HepG2 (cell line): ENCODE data around the gene CARMIL1. TPM values are rescaled to one million over a fixed set of nuclear protein-coding genes. Genes with fewer than 3 reads are reported as not detected.

Experiments
- ATAC-seq: fragments of 200-7000 bp; cut with Tn5 transposase; 3 replicates; pipeline ENCODE4 v1.9.1; 2020; ENCODE audit warnings: mild to moderate bottlenecking, moderate library complexity
- BruUV-seq: library from RNA; stranded (reverse); fragments of 400-500 nt; replicated peaks from 2 replicates; lab custom pipeline; 2021; lab: Mats Ljungman, UMichigan
- CTCF ChIA-PET: fragments of 300-600 bp; formaldehyde crosslinking; extraction: SDS; loops from one replicate; lab custom pipeline; 2021; ENCODE audit warnings: low total read pairs, inconsistent platforms, low intra/inter-chr PET ratio; lab: Yijun Ruan, JAX
- POLR2A ChIA-PET: fragments of 350-600 bp; sonication (Branson Sonifier 250); formaldehyde crosslinking; loops from one replicate; lab custom pipeline; 2020; ENCODE audit warnings: antibody characterized with exemption, inconsistent platforms; lab: Yijun Ruan, JAX
- DNase-seq: peaks from one replicate; pipeline ENCODE4 v3.0.0-alpha.2; 2015; ENCODE audit warnings: low spot score
- FAIRE-seq: peaks from 3 replicates; lab custom pipeline; 2011; peaks lifted over from hg19 to GRCh38; lab: Jason Lieb, UNC
- H2AFZ ChIP-seq: one replicate; pipeline ENCODE4 v1.6.1; 2011; ENCODE audit warnings: low read length, inconsistent platforms
- H3K27ac ChIP-seq: fragments of 300-600 bp; 3 replicates; pipeline ENCODE4 v1.8.0; 2011; ENCODE audit warnings: mixed run types, mild to moderate bottlenecking, mixed read lengths, low read length, inconsistent platforms; ENCODE audit not compliant: insufficient read depth; ENCODE audit errors: extremely low read length
- H3K27me3 ChIP-seq, 2 experiments: fragments of 200-600 bp in 1 of 2; 2 replicates in 1 of 2; 3 replicates in 1 of 2; pipeline versions ENCODE4 v1.6.0 to v1.8.0; 2011; ENCODE audit warnings: low read length in 2 of 2, mild to moderate bottlenecking in 2 of 2, moderate library complexity in 2 of 2, inconsistent platforms in 1 of 2; ENCODE audit not compliant: insufficient read depth in 2 of 2, control insufficient read depth in 1 of 2
- H3K36me3 ChIP-seq, 2 experiments: fragments of 200-600 bp in 1 of 2; replicated peaks in 1 of 2; 2 replicates in 1 of 2; 3 replicates in 1 of 2; pipeline versions ENCODE4 v1.5.1 to v1.8.0; 2011; ENCODE audit warnings: low read length in 2 of 2, inconsistent platforms in 1 of 2; ENCODE audit not compliant: insufficient read depth in 2 of 2, control insufficient read depth in 1 of 2
- H3K4me1 ChIP-seq: 2 replicates; pipeline ENCODE4 v1.5.1; 2012; ENCODE audit warnings: low read length, inconsistent platforms; ENCODE audit not compliant: insufficient read depth
- H3K4me2 ChIP-seq: 2 replicates; pipeline ENCODE4 v1.6.0; 2011; ENCODE audit warnings: low read depth, low read length, inconsistent platforms
- H3K4me3 ChIP-seq, 3 experiments: fragments of 200-600 bp in 1 of 3; sonication (generic), shearing (Covaris generic) in 1 of 3; replicated peaks in 1 of 3; 2 replicates each; pipeline ENCODE4 v1.5.1; 2011 to 2016; ENCODE audit warnings: low read length in 3 of 3, inconsistent platforms in 2 of 3, low read depth in 2 of 3, mild to moderate bottlenecking in 2 of 3, control low read depth in 1 of 3, mixed read lengths in 1 of 3; ENCODE audit not compliant: insufficient read depth in 1 of 3
- H3K79me2 ChIP-seq: one replicate; pipeline ENCODE4 v1.6.1; 2011; ENCODE audit warnings: low read length, inconsistent platforms; ENCODE audit not compliant: insufficient read depth
- H3K9ac ChIP-seq: 2 replicates; pipeline ENCODE4 v1.6.0; 2011; ENCODE audit warnings: mild to moderate bottlenecking, low read depth, low read length, inconsistent platforms; ENCODE audit not compliant: insufficient read depth
- H3K9me3 ChIP-seq: 2 replicates; pipeline ENCODE4 v1.5.1; 2012; ENCODE audit warnings: mild to moderate bottlenecking, low read length
- H4K20me1 ChIP-seq: 2 replicates; pipeline ENCODE4 v1.6.0; 2011; ENCODE audit warnings: inconsistent platforms, mild to moderate bottlenecking, low read length, moderate library complexity; ENCODE audit not compliant: insufficient read depth
- AKNA ChIP-seq: sonication (generic); formaldehyde crosslinking; IDR thresholded peaks from 2 replicates; pipeline ENCODE4 v1.4.0; 2020; ENCODE audit warnings: missing genetic modification reagents, borderline replicate concordance
- DNMT1 ChIP-seq: sonication (generic); formaldehyde crosslinking; IDR thresholded peaks from 2 replicates; pipeline ENCODE4 v1.5.1; 2020; ENCODE audit warnings: mild to moderate bottlenecking, missing genetic modification reagents
- EHMT2 ChIP-seq: fragments of 200-600 bp; sonication (generic); IDR thresholded peaks from 2 replicates; pipeline ENCODE4 v1.7.0; 2017; ENCODE audit warnings: antibody characterized with exemption, low read depth, low read length, borderline replicate concordance
- ISL2 ChIP-seq: sonication (generic); formaldehyde crosslinking; IDR thresholded peaks from 2 replicates; pipeline ENCODE4 v1.5.0; 2020; ENCODE audit warnings: missing genetic modification reagents
- KDM5A ChIP-seq: fragments of 200-600 bp; sonication (generic); IDR thresholded peaks from 2 replicates; pipeline ENCODE4 v1.7.0; 2018; ENCODE audit warnings: antibody characterized with exemption, mild to moderate bottlenecking, low read length, borderline replicate concordance
- NR3C1 ChIP-seq: sonication (generic); formaldehyde crosslinking; IDR thresholded peaks from 2 replicates; pipeline ENCODE4 v1.4.0; 2020; ENCODE audit warnings: missing genetic modification reagents
- RAD51 ChIP-seq: fragments of 450-650 bp; IDR thresholded peaks from 2 replicates; pipeline ENCODE4 v1.6.1; 2016; ENCODE audit warnings: borderline replicate concordance
- SAFB2 ChIP-seq: sonication (generic); formaldehyde crosslinking; IDR thresholded peaks from 2 replicates; pipeline ENCODE4 v1.5.1; 2020; ENCODE audit warnings: missing genetic modification reagents, low read depth, mild to moderate bottlenecking, borderline replicate concordance
- SRSF9 ChIP-seq: fragments of 200-400 bp; formaldehyde crosslinking; IDR thresholded peaks from 2 replicates; pipeline ENCODE4 v1.6.1; 2018; ENCODE audit warnings: borderline replicate concordance, mild to moderate bottlenecking, low read depth, low read length; ENCODE audit not compliant: insufficient read depth, poor library complexity, severe bottlenecking
- TARDBP ChIP-seq: sonication (generic); formaldehyde crosslinking; IDR thresholded peaks from 2 replicates; pipeline ENCODE4 v1.8.0; 2022; ENCODE audit warnings: mild to moderate bottlenecking, missing genetic modification reagents
- TEF ChIP-seq: sonication (generic); formaldehyde crosslinking; IDR thresholded peaks from 2 replicates; pipeline ENCODE4 v1.5.0; 2020; ENCODE audit warnings: missing genetic modification reagents
- ZFAT ChIP-seq: sonication (generic); formaldehyde crosslinking; conservative IDR thresholded peaks from 2 replicates; pipeline ENCODE4 v1.8.1; 2023; ENCODE audit warnings: missing genetic modification reagents, inconsistent platforms
- ZIK1 ChIP-seq: sonication (generic); formaldehyde crosslinking; IDR thresholded peaks from 2 replicates; pipeline ENCODE4 v1.5.0; 2020; ENCODE audit warnings: mild to moderate bottlenecking, low read depth, missing genetic modification reagents, borderline replicate concordance
- ZNF296 ChIP-seq: sonication (generic); formaldehyde crosslinking; conservative IDR thresholded peaks from 2 replicates; pipeline ENCODE4 v1.5.0; 2020; ENCODE audit warnings: mild to moderate bottlenecking, missing genetic modification reagents
- ZNF556 ChIP-seq: sonication (generic); formaldehyde crosslinking; IDR thresholded peaks from 2 replicates; pipeline ENCODE4 v1.4.0; 2020; ENCODE audit warnings: mild to moderate bottlenecking, missing genetic modification reagents, borderline replicate concordance
- ZNF616 ChIP-seq: sonication (generic); formaldehyde crosslinking; IDR thresholded peaks from 2 replicates; pipeline ENCODE4 v1.5.0; 2020; ENCODE audit warnings: low read depth, mild to moderate bottlenecking, missing genetic modification reagents
- ZNF629 ChIP-seq: sonication (generic); formaldehyde crosslinking; conservative IDR thresholded peaks from 2 replicates; pipeline ENCODE4 v1.5.0; 2020; ENCODE audit warnings: missing genetic modification reagents
- ZNF792 ChIP-seq: IDR thresholded peaks from 2 replicates; pipeline ENCODE4 v1.6.1; 2016
- ZZZ3 ChIP-seq: sonication (generic); formaldehyde crosslinking; IDR thresholded peaks from 2 replicates; pipeline ENCODE4 v1.4.0; 2020; ENCODE audit warnings: missing genetic modification reagents, mild to moderate bottlenecking, borderline replicate concordance
- WGBS: methylation state at CpG from one replicate; pipeline ENCODE4 v1.1.6; 2017; ENCODE audit warnings: low lambda C conversion rate; 5-methylcytosine and 5-hydroxymethylcytosine counted together
- in situ Hi-C: cut with HindIII; loops from 2 replicates; pipeline ENCODE4 v1.10.0; 2017; ENCODE audit warnings: low pct_unique_long_range_greater_than_20kb; ENCODE audit not compliant: extremely low pct_ligation_motif_present
- intact Hi-C: fragments of 100-400 bp; cut with micrococcal nuclease; formaldehyde crosslinking; loops from one replicate; pipeline ENCODE4 v1.10.0; 2022; ENCODE audit not compliant: unreplicated experiment
- polyA plus RNA-seq, 8 experiments: library from polyadenylated mRNA; depleted of rRNA in 3 of 8; stranded (reverse) in 7 of 8; unstranded in 1 of 8; fragments of >200 nt; fragmentation: Illumina TruSeq in 4 of 8; extraction: Trizol in 4 of 8; gene quantifications; 2 replicates each; pipeline versions ENCODE4 v1.2.1 to v1.2.3, GENCODE V29; 2011 to 2016; ENCODE audit warnings: low read depth in 4 of 8, missing spikeins in 1 of 8, mixed read lengths in 1 of 8; ENCODE audit not compliant: insufficient read depth in 1 of 8
- total RNA-seq, 5 experiments: library from RNA; depleted of rRNA; stranded (reverse); fragments of >200 nt; fragmentation: Illumina TruSeq; extraction: Trizol; gene quantifications; 2 replicates each; pipeline ENCODE4 v1.2.3, GENCODE V29; 2016; ENCODE audit warnings: low read depth in 1 of 5

CARMIL1 gene
- total and polyA plus RNA-seq, 2 of the 13 experiments (the other 11 are each of a cell fraction or from before 2014, with no cell fraction given): 1.8 to 2.6 TPM

- ChIA-PET CTCF (no interaction called here), POLR2A (no interaction called here)
- in situ Hi-C loops (no loop called here), intact Hi-C loops (no loop called here)
- 0% methylated on average over 1 of the region's 1 CpG for WGBS
- no peak for FAIRE-seq
- H3K4me1 ChIP-seq: no peaks in the 10 kb centered on the region
- no peak overlapping the region for H2AFZ ChIP-seq
- no peaks in the 10 kb centered on the region for H3K9me3 ChIP-seq
- H3K36me3 ChIP-seq: no peaks in the 10 kb centered on the region
- BruUV-seq: no TSS peak
- no peak overlapping the region for H3K4me3 ChIP-seq
- no peaks in the 10 kb centered on the region for H3K79me2 ChIP-seq
- no peaks in the 10 kb centered on the region for H3K27me3 ChIP-seq
- no peak for DNase-seq
- H3K9ac ChIP-seq: no peak overlapping the region
- H3K27ac ChIP-seq: no peak overlapping the region
- no peak for TF ChIP-seq SRSF9
- no peak for TF ChIP-seq TEF (CRISPR knock-in tag)
- no peak for TF ChIP-seq KDM5A
- TF ChIP-seq ZNF629: no peak
- no peak for TF ChIP-seq DNMT1 (CRISPR knock-in tag)
- TF ChIP-seq ZNF296 (CRISPR knock-in tag): no peak
- no peak for TF ChIP-seq SAFB2 (CRISPR knock-in tag)
- no peak for TF ChIP-seq ISL2 (CRISPR knock-in tag)
- no peak for TF ChIP-seq NR3C1 (CRISPR knock-in tag)
- TF ChIP-seq ZFAT (CRISPR knock-in tag): no peak
- TF ChIP-seq ZIK1: no peak
- no peak for TF ChIP-seq RAD51
- TF ChIP-seq ZZZ3 (CRISPR knock-in tag): no peak
- TF ChIP-seq AKNA: no peak
- no peak for TF ChIP-seq ZNF616 (CRISPR knock-in tag)
- no peak for TF ChIP-seq TARDBP (CRISPR knock-in tag)
- TF ChIP-seq ZNF792 (CRISPR knock-in tag): no peak
- no peak for TF ChIP-seq EHMT2
- TF ChIP-seq ZNF556 (CRISPR knock-in tag): no peak
- ATAC-seq: no peak
- no peak overlapping the region for H3K4me2 ChIP-seq
- H4K20me1 ChIP-seq: no peaks in the 10 kb centered on the region
Measured at GRCh38 chr6:25414168-25414567, 135.0 kb downstream of the CARMIL1 start.
